Loucy (cell line): ENCODE measurements around the gene SCFD1.

Experiments used
- EZH2phosphoT487 ChIP-seq: fragments of 200-600 bp; IDR thresholded peaks from 2 replicates; pipeline ENCODE4 v1.6.1; 2018; ENCODE audit warnings: antibody characterized with exemption, mild to moderate bottlenecking, moderate library complexity, borderline replicate concordance
- TF ChIP-seq, protein P1 (sequence below): fragments of 200-600 bp; sonication (generic); conservative IDR thresholded peaks from 2 replicates; pipeline ENCODE4 v1.5.1; 2014; ENCODE audit warnings: mild to moderate bottlenecking, antibody characterized with exemption, low read length

DNA sequence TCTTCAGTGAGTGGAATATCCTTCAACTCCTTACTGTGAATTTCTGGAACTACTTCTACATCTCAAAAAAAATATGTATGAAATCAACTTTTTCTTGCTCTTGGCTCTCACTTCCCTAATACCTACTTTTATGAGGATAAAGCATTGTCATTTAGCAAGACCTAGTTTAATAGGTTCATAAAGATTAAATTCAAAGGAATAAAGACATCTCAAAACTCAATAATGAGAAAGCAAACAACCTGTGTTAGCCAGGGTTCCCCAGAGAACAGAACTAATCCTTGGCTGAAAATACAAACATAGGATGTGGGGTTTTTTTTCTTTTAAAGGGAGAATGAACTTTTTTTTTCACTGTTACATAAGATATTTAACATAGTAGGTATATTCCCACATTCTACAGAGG is 57.9 kb downstream of the SCFD1 start:
- TF ChIP-seq EZH2phosphoT487, result no peak
- TF ChIP-seq, protein P1, sequence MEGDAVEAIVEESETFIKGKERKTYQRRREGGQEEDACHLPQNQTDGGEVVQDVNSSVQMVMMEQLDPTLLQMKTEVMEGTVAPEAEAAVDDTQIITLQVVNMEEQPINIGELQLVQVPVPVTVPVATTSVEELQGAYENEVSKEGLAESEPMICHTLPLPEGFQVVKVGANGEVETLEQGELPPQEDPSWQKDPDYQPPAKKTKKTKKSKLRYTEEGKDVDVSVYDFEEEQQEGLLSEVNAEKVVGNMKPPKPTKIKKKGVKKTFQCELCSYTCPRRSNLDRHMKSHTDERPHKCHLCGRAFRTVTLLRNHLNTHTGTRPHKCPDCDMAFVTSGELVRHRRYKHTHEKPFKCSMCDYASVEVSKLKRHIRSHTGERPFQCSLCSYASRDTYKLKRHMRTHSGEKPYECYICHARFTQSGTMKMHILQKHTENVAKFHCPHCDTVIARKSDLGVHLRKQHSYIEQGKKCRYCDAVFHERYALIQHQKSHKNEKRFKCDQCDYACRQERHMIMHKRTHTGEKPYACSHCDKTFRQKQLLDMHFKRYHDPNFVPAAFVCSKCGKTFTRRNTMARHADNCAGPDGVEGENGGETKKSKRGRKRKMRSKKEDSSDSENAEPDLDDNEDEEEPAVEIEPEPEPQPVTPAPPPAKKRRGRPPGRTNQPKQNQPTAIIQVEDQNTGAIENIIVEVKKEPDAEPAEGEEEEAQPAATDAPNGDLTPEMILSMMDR, result no peak
